G401.6 (cell line): ENCODE data around the gene KDM3A.
"Not testable (repeated sequence)": the region's sequence is repeated elsewhere in the genome, so short reads cannot be mapped to it uniquely, and the experiment has no call there.

Experiments
- FAIRE-seq: peaks from 2 replicates; lab custom pipeline; 2012; peaks lifted over from hg19 to GRCh38; lab: Jason Lieb, UNC

The KDM3A gene

GRCh38 chr2:86477349-86477748, 36.2 kb downstream of the KDM3A start:
- no peak for FAIRE-seq

- FAIRE-seq: no peak
These were observed 38.9 kb downstream of the KDM3A start for GRCh38 chr2:86480105-86480504.

GRCh38 chr2:86482034-86482433, 40.9 kb downstream of the KDM3A start:
- no peak for FAIRE-seq

- no peak for FAIRE-seq
These were observed 43.2 kb downstream of the KDM3A start for GRCh38 chr2:86484385-86484784.

GRCh38 chr2:86485103-86485502, 43.9 kb downstream of the KDM3A start:
- no peak for FAIRE-seq

GRCh38 chr2:86485802-86486201, 44.6 kb downstream of the KDM3A start:
- no peak for FAIRE-seq

GRCh38 chr2:86487062-86487461, 45.9 kb downstream of the KDM3A start:
- no peak for FAIRE-seq

- no peak for FAIRE-seq
These were observed 47.5 kb downstream of the KDM3A start for GRCh38 chr2:86488561-86489250.

GRCh38 chr2:86489542-86489941, 48.4 kb downstream of the KDM3A start:
- no peak for FAIRE-seq

GRCh38 chr2:86490245-86490644, 49.1 kb downstream of the KDM3A start:
- FAIRE-seq: no peak

GRCh38 chr2:86491088-86491487, 49.9 kb downstream of the KDM3A start:
- no peak for FAIRE-seq

- FAIRE-seq: no peak
These were observed 50.9 kb downstream of the KDM3A start for GRCh38 chr2:86492048-86492453.

GRCh38 chr2:86496391-86496790, 55.2 kb downstream of the KDM3A start:
- not testable (repeated sequence) for FAIRE-seq

GRCh38 chr2:86498468-86499260, 57.5 kb downstream of the KDM3A start:
- FAIRE-seq: no peak

GRCh38 chr2:86499326-86499725, 58.2 kb downstream of the KDM3A start:
- FAIRE-seq: no peak

GRCh38 chr2:86500325-86501083, 59.3 kb downstream of the KDM3A start:
- no peak for FAIRE-seq

GRCh38 chr2:86507600-86507999, 66.4 kb downstream of the KDM3A start:
- no peak for FAIRE-seq

GRCh38 chr2:86510436-86510933, 69.3 kb downstream of the KDM3A start:
- FAIRE-seq: no peak

GRCh38 chr2:86512034-86512433, 70.9 kb downstream of the KDM3A start:
- FAIRE-seq: no peak

- no peak for FAIRE-seq
These were observed 71.7 kb downstream of the KDM3A start for GRCh38 chr2:86512892-86513291.

GRCh38 chr2:86513948-86514660, 72.9 kb downstream of the KDM3A start:
- no peak for FAIRE-seq

GRCh38 chr2:86518481-86518880, 77.3 kb downstream of the KDM3A start:
- FAIRE-seq: no peak
